ENCODE data around the gene RCC1. TPM values are rescaled to one million over a fixed set of nuclear protein-coding genes. Genes with fewer than 3 reads are reported as not detected.

RCC1 gene
- total RNA-seq, 1 experiment from 2014 or later, result 61.2 TPM

DNA sequence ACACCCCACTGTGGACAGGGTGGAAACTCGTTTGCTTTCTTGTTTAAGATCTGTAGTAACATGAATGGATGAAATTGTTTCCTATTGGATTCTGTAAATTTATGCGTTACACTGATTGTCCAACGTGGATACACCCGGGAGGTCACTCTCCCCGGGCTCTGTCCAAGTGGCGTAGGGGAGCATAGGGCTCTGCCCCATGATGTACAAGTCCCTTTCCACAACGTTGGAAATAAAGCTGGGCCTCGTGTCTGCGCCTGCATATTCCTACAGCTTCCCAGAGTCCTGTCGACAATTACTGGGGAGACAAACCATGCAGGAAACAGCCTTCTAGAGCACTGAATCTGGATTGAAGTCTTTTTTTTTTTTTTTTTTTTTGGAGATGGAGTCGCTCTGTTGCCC, 1.4 kb downstream of the RCC1 start:
- DNase-seq (ENCODE audit: low read depth, low spot score) (no peak), ATAC-seq (no peak)
- TF ChIP-seq, protein P1, sequence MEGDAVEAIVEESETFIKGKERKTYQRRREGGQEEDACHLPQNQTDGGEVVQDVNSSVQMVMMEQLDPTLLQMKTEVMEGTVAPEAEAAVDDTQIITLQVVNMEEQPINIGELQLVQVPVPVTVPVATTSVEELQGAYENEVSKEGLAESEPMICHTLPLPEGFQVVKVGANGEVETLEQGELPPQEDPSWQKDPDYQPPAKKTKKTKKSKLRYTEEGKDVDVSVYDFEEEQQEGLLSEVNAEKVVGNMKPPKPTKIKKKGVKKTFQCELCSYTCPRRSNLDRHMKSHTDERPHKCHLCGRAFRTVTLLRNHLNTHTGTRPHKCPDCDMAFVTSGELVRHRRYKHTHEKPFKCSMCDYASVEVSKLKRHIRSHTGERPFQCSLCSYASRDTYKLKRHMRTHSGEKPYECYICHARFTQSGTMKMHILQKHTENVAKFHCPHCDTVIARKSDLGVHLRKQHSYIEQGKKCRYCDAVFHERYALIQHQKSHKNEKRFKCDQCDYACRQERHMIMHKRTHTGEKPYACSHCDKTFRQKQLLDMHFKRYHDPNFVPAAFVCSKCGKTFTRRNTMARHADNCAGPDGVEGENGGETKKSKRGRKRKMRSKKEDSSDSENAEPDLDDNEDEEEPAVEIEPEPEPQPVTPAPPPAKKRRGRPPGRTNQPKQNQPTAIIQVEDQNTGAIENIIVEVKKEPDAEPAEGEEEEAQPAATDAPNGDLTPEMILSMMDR (IDR thresholded peaks at IDR 0.05), result no peak
- TF ChIP-seq TCF7L2 (IDR thresholded peaks at IDR 0.05; ENCODE audit: low read depth, low read length) (no peak), POLR2AphosphoS5 (IDR thresholded peaks at IDR 0.05; ENCODE audit: low read depth, low read length) (no peak), SIN3A (IDR thresholded peaks at IDR 0.05; ENCODE audit: borderline replicate concordance, insufficient read depth, low read depth, low read length) (no peak)
- TF ChIP-seq, protein P2, sequence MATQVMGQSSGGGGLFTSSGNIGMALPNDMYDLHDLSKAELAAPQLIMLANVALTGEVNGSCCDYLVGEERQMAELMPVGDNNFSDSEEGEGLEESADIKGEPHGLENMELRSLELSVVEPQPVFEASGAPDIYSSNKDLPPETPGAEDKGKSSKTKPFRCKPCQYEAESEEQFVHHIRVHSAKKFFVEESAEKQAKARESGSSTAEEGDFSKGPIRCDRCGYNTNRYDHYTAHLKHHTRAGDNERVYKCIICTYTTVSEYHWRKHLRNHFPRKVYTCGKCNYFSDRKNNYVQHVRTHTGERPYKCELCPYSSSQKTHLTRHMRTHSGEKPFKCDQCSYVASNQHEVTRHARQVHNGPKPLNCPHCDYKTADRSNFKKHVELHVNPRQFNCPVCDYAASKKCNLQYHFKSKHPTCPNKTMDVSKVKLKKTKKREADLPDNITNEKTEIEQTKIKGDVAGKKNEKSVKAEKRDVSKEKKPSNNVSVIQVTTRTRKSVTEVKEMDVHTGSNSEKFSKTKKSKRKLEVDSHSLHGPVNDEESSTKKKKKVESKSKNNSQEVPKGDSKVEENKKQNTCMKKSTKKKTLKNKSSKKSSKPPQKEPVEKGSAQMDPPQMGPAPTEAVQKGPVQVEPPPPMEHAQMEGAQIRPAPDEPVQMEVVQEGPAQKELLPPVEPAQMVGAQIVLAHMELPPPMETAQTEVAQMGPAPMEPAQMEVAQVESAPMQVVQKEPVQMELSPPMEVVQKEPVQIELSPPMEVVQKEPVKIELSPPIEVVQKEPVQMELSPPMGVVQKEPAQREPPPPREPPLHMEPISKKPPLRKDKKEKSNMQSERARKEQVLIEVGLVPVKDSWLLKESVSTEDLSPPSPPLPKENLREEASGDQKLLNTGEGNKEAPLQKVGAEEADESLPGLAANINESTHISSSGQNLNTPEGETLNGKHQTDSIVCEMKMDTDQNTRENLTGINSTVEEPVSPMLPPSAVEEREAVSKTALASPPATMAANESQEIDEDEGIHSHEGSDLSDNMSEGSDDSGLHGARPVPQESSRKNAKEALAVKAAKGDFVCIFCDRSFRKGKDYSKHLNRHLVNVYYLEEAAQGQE (IDR thresholded peaks at IDR 0.05; ENCODE audit: insufficient read depth in 1 of 2, low read depth in 2 of 2, low read length in 1 of 2), result no peak
- intact Hi-C loops (cut with micrococcal nuclease; ENCODE audit: unreplicated experiment), result no loop called here
- Histone ChIP-seq H3K27me3 (ENCODE audit: control insufficient read depth, insufficient read depth, low read length) (no peaks in the 10 kb centered on the region), H3K27ac (ENCODE audit: low read length) (peak overlapping the region; percentile 100), H3K4me1 (ENCODE audit: control insufficient read depth, insufficient read depth, low read length) (peaks cover 29% of the 10 kb centered on the region), H3K9me3 (ENCODE audit: control insufficient read depth, insufficient read depth, low read depth, low read length) (no peaks in the 10 kb centered on the region), H3K36me3 (ENCODE audit: control insufficient read depth, insufficient read depth, low read length) (peaks cover 36% of the 10 kb centered on the region), H3K4me3 (ENCODE audit: low read depth in 2 of 2, low read length in 2 of 2) (peak overlapping the region; percentile 81 to 96)
- in situ Hi-C loops (cut with HindIII; ENCODE audit: low pct_unique_long_range_greater_than_20kb, low sequenced_read_pairs), result no loop called here
- POLR2A ChIA-PET, result interaction anchor here (0.6 kb wide), 1 partner anchor 815 kb away, joined by 7 read pairs; no protein-coding TSS in a partner anchor
- CTCF ChIA-PET, result no interaction called here
- BruUV-seq (replicated peaks), result no TSS peak

DNA sequence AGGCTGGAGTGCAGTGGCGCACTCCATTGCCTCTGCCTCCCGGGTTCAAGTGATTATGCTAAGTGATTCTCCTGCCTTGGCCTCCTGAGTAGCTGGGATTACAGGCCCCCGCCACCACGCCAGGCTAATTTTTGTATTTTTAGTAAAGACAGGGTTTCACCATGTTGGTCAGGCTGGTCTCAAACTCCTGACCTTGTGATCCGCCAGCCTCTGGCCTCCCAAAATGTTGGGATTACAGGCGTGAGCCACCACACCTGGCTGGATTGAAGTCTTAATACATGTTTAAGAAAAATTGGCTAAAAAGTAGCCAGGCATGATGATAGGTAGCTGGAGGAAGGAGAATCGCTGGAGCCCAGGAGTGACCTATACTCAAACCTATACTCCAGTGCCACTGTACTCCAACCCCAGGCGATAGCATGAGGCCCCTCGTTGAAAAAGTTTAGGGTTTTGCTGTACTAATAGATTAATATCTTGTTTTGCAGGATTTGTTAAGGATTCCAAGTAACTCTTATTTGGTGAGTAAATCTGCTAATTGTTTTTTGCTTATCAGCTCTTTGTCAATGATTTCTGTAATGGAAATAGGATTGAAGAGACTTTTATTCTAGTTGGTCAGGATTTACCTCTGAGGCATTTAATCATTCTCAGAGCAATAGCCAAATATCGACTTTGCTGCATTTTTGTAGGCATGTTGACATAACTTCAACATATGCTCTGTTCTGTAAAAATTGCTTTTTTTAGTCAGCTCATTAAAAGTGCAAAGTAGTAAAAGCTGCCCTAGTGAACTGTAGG, 2.0 kb downstream of the RCC1 start:
- H3K4me1 ChIP-seq (ENCODE audit: control insufficient read depth, insufficient read depth, low read length), result peaks cover 34% of the 10 kb centered on the region
- TF ChIP-seq TCF7L2 (IDR thresholded peaks at IDR 0.05; ENCODE audit: low read depth, low read length) (no peak), SIN3A (IDR thresholded peaks at IDR 0.05; ENCODE audit: borderline replicate concordance, insufficient read depth, low read depth, low read length) (no peak), POLR2AphosphoS5 (IDR thresholded peaks at IDR 0.05; ENCODE audit: low read depth, low read length) (no peak)
- TF ChIP-seq, protein P1 (IDR thresholded peaks at IDR 0.05), result no peak
- TF ChIP-seq, protein P2 (IDR thresholded peaks at IDR 0.05; ENCODE audit: insufficient read depth in 1 of 2, low read depth in 2 of 2, low read length in 1 of 2), result no peak
- peak overlapping the region; percentile 81 to 96 for H3K4me3 ChIP-seq (ENCODE audit: low read depth in 2 of 2, low read length in 2 of 2)
- intact Hi-C loops (cut with micrococcal nuclease; ENCODE audit: unreplicated experiment), result no loop called here
- DNase-seq (ENCODE audit: low read depth, low spot score) (no peak), ATAC-seq (no peak)
- no peaks in the 10 kb centered on the region for H3K9me3 ChIP-seq (ENCODE audit: control insufficient read depth, insufficient read depth, low read depth, low read length)
- peak overlapping the region; percentile 100 for H3K27ac ChIP-seq (ENCODE audit: low read length)
- CTCF ChIA-PET, result no interaction called here
- BruUV-seq (replicated peaks), result no TSS peak
- H3K27me3 ChIP-seq (ENCODE audit: control insufficient read depth, insufficient read depth, low read length), result no peaks in the 10 kb centered on the region
- POLR2A ChIA-PET, result interaction anchor here (0.5 to 1.5 kb wide), 5 partner anchors 10 to 815 kb away, joined by 3 to 7 read pairs (median 4); no protein-coding TSS in a partner anchor
- H3K36me3 ChIP-seq (ENCODE audit: control insufficient read depth, insufficient read depth, low read length), result peaks cover 36% of the 10 kb centered on the region
- in situ Hi-C loops (cut with HindIII; ENCODE audit: low pct_unique_long_range_greater_than_20kb, low sequenced_read_pairs), result no loop called here

Measured in Panc1 (cell line).